Measurements from ENCODE around the gene KPNB1. TPM values are rescaled to one million over a fixed set of nuclear protein-coding genes. Genes with fewer than 3 reads are reported as not detected.

KPNB1 gene
- total and polyA plus RNA-seq, 2 experiments from 2014 or later: 274 to 599 TPM

DNA sequence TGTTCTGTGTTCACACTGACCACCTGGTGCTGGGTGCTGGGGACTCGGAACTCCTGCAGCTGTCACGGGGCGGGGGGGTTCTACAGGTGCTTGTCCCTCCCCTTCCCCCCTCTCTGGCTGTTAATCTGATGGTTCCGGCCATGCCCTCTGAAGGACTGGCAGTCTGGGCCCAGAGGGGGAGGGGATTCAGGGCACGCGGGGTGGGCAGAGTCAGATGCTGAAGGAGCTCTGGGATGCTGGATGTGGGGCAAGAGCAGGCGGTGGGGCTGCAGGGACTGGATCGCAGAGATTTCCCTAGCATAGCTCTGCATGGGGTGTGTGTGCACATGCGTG, 78.0 kb downstream of the KPNB1 start (continued):
- TF ChIP-seq ZNF462 (CRISPR knock-in tag; IDR thresholded peaks at IDR 0.05) (no peak), ZNF114 (CRISPR knock-in tag; IDR thresholded peaks at IDR 0.05) (no peak), JUNB (IDR thresholded peaks at IDR 0.05; ENCODE audit: unreplicated experiment) (no peak), STAT1 (IDR thresholded peaks at IDR 0.05; ENCODE audit: unreplicated experiment) (no peak)
- TF ChIP-seq, protein P1, sequence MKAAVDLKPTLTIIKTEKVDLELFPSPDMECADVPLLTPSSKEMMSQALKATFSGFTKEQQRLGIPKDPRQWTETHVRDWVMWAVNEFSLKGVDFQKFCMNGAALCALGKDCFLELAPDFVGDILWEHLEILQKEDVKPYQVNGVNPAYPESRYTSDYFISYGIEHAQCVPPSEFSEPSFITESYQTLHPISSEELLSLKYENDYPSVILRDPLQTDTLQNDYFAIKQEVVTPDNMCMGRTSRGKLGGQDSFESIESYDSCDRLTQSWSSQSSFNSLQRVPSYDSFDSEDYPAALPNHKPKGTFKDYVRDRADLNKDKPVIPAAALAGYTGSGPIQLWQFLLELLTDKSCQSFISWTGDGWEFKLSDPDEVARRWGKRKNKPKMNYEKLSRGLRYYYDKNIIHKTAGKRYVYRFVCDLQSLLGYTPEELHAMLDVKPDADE (IDR thresholded peaks at IDR 0.05): no peak

GRCh38 chr17:47728214-47728877, 78.6 kb downstream of the KPNB1 start:
- Histone ChIP-seq H3K4me2 (no peak overlapping the region), H3K79me2 (replicated peaks; ENCODE audit: insufficient read depth) (no peaks in the 10 kb centered on the region), H2AFZ (no peak overlapping the region; the same call in 1 of the 2 replicates), H3K36me3 (ENCODE audit: insufficient read depth) (no peaks in the 10 kb centered on the region), H3K4me3 (no peak overlapping the region), H3K27ac (ENCODE audit: low read depth) (no peak overlapping the region), H3F3A (replicated peaks; ENCODE audit: low read depth) (0 out of 2 replicates have a peak, but pooled peaks cover 6% of the 10 kb centered on the region), H3K27me3 (ENCODE audit: insufficient read depth) (peaks cover 40% of the 10 kb centered on the region), H3K4me1 (ENCODE audit: insufficient read depth) (peaks cover 6% of the 10 kb centered on the region; the same call in 1 of the 2 replicates), H3K9me2 (ENCODE audit: insufficient read depth) (no peaks in the 10 kb centered on the region), H4K20me1 (replicated peaks; ENCODE audit: insufficient read depth) (no peaks in the 10 kb centered on the region)
- Mint-ChIP-seq H3K4me3 (no peak overlapping the region), H3K4me1 (peaks cover 15% of the 10 kb centered on the region), H3K27me3 (ENCODE audit: insufficient read depth, low read depth, poor library complexity) (peaks cover 36% of the 10 kb centered on the region), H3K9me3 (no peaks in the 10 kb centered on the region), H3K36me3 (ENCODE audit: low read depth) (no peaks in the 10 kb centered on the region), H3K27ac (no peak overlapping the region)
- ATAC-seq (no peak), DNase-seq (ENCODE audit: low spot score) (no peak)
- TF ChIP-seq, protein P1 (IDR thresholded peaks at IDR 0.05): no peak
- TF ChIP-seq REST (IDR thresholded peaks at IDR 0.05; ENCODE audit: unreplicated experiment) (no peak), ZNF114 (CRISPR knock-in tag; IDR thresholded peaks at IDR 0.05) (no peak)
